GM19463 (cell line): Measurements from ENCODE around the gene TCEAL7.
"Not testable (repeated sequence)": the region's sequence is repeated elsewhere in the genome, so short reads cannot be mapped to it uniquely, and the experiment has no call there.

Experiments used
- ATAC-seq: cut with Tn5 transposase; IDR thresholded peaks from one replicate; pipeline ENCODE4 v1.9.1; 2021; ENCODE audit warnings: mild to moderate bottlenecking, moderate library complexity; ENCODE audit not compliant: unreplicated experiment

TCEAL7 gene, protein sequence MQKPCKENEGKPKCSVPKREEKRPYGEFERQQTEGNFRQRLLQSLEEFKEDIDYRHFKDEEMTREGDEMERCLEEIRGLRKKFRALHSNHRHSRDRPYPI

DNA sequence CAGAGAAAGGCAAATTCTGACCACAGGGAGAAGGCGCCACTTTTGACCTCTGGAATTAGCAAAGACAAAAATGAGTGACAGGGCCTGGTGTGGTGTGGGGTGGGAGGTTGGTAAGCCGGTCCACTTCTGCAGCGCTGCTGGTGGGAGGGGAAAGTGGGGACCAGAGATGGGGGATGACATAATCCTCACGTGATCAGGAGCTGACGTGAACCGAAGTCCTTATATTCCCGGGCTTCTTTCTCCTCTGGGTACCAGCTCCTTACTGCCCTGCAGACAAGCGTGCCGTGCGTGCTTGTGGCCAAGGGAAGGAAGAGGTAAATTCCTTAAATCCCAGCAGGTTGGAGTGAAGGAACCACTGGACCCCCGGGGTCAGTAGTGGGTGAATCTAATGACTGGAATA lies at the start of gene TCEAL7:
Gene TCEAL7, plus strand, starts transcription at position 249 of the 400 bp plus-strand sequence. CDS start 1,165 bp downstream, outside the sequence.
- no peak for ATAC-seq

DNA sequence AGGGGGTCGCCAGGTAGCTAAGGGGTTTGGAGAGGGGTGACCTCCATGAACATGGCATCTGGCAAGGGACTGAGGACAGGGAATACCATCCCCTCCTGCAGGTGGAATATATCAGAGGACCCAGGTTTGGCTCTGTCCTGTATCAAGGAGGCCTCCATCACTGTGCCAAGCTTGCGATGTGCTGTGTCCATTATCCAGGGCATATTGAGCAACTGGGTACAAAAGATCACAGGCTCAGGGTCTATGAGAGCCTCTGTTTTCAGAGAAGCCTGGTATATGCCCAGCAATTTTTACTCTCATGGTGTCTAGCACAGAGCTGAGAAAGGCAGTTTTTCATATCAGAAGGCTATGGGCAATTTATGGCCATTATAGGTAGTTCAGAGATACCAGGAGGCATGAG lies 36.9 kb upstream of the TCEAL7 start:
- no peak for ATAC-seq

DNA sequence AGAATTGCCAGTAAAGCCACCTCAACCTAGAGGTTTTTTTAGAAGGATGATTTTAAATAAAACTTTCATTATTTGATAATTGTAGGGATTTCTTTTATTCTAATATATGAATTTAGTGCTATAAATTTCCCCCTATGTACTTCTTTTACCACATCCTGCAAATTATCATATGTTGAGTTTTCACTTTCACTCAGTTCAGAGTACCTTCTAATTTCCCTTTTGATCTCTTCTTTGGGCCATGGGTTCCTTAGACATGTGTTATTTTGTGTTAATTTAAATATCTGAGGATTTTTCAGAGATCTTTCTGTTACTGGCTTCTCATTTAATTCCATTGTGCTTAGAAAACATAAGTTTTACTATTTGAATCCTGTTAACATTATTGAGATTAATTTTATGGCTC lies 25.3 kb upstream of the TCEAL7 start:
- ATAC-seq: no peak

DNA sequence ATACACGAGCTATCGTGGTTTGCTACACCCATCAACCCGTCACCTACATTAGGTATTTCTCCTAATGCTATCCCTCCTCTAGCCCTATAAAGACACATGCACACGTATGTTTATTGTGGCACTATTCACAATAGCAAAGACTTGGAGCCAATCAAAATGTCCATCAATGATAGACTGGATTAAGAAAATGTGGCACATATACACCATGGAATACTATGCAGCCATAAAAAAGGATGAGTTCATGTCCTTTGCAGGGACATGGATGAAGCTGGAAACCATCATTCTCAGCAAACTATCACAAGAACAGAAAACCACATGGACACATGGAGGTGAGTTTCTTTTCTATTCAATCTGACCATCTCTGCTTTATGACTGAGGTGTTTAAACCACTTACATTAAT lies 24.4 kb upstream of the TCEAL7 start:
- not testable (repeated sequence) for ATAC-seq

DNA sequence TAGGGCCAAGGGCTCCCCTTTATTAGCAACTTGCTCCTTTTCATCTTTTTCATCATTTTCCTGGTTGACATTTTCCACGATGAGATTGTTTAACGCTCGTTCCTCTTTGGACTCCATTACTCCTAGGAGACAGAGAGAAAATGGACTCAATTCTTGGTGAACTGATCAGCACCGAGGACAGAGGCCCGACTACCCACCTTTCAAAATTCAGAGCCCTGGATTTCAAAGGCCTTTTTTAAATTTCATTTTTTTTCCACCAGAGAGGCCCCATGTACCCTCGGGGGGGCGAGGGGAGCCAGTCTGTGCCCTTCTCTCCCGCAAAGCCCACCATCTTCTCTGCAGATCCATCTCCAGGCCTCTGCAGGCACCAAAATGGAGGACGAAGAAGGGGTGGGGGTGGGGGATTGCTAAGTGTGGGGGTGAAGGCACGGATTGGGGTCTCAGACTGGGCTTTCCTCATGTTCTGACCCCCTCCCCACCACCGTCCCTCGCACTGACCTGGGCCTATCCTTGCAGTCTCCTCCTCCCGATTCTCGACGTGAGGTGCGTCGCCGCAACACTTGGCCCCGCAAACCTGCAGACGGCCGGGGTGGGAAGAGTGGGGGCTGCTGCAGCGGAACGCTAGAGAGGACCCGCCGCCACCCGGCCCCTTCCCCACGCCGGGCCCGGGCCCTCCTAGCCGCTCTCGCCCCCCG lies 20.0 kb upstream of the TCEAL7 start:
- ATAC-seq: no peak

DNA sequence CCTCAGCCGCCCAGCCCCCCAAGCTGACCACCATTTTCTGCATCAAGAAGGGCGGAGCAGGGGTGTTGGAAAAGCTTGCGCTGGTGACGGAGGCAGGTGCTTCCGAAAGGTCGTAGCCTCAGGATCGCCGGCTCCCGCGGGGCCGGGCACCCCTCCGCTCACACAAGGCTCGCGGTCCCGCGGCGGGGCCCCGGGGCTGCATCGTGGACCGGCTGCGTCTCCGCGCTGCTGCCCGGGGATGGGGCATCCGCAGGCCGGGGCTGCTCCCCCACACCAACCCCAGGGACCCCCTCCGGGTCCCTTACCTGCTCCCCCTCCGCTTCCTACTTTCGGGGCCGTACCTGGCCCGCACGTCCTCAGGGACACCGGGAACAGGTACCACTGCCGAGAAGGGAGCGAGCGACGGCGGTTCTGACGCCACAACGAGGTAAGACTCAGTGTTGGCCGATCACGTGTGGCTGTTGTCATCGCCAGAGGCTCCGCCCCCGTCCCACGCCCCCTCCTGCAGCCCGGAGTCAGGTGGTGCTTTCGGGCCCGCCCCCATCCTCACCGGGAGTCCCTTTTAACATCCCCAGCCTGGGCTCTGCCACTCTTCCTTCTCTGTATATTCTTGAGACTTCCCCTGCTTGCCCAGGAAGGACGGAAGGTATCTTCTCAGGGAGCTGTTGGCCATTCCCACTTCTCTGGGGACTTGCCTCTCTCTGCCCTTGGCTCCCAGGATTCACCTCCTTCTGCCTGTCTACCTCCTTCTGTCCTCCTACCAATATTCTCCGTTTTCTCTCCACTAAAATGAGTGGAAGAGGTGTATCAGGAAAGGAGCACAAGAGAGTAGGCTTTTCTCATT lies 19.3 kb upstream of the TCEAL7 start, which contains the start of gene BEX2:
Gene BEX2, minus strand, starts transcription at position 436 of the 844 bp plus-strand sequence. CDS start 1,014 bp downstream, outside the sequence.
- ATAC-seq: peak; percentile 97

DNA sequence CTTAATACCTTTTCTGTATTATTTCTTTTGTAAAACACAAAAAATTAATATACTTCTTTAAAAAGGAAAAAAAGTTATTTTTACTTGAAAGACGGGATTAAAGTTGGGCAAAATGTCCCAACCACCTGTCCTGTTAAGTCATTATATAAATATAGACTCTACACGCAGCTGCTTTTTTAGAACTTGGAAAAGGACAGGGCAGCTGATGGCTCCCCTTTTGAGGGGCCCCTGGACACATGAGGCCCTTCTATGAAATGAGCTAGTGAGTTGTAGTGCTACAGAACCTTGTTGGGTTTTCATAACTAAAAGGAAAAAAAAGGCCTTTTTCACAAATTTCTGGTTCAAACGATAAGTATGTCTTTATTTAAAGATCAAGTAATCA lies 18.6 kb upstream of the TCEAL7 start:
- no peak for ATAC-seq

DNA sequence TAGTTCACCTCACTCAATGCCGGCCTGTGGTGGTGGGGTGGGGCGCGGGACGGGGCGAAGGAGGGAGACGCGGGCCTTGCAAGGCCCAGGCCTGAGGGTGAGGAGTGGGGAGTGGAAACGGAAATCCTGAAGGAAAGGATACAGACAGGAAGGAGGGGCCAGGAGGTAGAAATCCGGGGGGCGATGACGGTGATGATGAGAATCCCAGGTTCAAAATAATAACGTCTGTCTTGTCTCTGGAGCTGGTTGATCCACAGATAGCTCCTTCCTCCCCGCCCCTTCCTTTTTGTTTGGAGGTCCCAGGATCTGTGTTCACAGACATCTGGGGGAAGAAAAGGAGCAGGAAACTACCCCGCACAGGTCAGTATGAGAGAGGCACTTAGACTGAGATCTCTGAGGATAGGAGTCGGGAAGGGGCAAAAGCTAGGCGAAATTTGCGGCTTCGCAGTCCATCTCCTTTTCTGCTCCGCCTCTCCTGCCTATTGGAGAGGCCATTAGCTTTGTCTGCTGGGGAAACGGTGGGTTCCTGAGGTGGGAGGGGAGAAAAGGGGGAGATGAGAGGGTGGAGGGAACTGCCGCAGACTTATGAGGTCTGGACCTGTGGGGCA lies 746 bp downstream of the TCEAL7 start:
- no peak for ATAC-seq

DNA sequence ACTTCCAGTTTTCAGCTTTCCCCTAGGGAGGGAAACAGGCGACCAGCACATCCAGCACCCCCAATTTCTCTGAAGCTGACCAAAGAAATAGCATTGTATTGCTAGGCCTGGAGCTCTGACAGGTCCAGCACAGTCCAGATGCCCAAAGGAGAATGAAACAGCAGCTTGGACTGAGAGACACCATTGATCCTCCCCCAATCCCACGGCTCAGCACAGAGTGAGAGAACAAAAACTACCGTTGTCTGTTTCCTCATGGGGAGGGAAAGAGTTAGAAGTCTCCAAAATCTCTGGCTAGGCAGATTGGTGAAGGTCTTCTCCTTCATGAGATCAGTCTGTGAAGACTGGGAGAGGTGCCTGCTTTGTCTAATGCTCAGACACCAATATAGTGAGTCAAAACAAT lies 8.6 kb downstream of the TCEAL7 start:
- no peak for ATAC-seq

DNA sequence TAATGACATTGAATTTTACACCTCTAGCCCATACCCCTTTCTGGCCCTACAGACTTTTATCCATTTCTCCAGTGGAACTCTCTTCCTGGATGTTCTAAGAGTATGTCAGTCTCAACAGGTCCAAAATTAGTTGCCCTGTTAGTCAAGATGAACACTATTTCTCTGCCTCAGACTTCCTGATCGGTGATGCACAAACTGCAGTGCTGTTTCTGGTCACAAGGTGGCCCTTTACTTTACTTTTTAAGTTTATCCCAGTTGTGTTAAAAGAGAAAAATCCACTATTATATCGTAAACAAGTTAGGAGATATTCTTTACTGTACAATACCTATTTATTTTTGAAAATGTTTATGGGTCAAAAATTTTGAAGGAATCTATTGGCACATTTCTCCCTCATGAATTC lies 13.1 kb downstream of the TCEAL7 start:
- ATAC-seq: peak; percentile 63

DNA sequence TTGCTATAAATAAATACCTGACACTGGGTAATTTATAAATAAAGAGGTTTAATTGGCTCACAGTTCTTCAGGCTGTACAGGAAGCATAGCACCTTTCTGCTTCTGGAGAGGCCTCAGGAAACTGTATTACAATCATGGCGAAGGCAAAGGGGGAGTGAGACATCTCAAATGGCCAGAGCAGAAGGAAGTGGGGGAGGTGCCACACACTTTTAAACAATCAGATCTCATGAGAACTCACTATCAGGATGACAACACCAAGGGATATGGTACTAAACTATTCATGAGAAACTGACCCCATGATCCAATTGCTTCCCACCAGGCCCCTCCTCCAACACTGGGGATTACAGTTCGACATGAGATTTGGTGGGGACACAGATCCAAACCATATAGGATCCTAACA lies 14.6 kb downstream of the TCEAL7 start:
- no peak for ATAC-seq

DNA sequence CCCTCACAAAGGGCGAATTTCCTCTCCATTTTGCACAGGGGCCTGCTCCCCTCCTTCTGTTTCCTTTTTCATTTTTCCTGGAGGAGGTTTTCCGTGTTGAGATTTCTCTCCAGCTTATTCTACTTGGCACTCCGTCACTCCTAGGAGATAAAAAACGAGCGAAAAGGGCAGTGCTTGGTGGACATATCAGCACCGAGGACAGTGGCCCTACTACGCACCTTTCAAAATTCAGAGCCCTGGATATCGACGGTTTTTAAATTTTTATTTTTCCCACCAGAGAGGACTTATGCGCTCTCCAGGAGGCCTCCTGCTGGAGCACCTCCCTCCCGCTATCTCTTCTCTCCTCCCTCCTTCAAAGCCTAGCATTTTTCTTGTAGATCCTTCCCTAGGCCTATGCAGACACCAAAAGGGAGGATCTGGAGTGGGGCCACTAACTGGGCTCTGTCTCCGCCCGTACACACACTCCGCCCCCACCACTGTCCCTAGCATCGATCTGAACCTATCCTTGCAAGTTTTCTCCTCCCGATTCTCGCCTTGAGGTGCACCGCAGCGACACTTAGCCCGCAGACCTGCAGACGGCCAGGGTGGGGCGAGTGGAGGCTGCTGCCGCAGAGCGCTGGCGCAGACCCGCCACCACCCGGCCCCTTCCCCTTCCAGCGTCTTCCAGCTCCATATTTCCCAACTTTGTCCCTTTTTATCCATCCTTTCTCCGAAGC lies 17.8 kb downstream of the TCEAL7 start:
- no peak for ATAC-seq

DNA sequence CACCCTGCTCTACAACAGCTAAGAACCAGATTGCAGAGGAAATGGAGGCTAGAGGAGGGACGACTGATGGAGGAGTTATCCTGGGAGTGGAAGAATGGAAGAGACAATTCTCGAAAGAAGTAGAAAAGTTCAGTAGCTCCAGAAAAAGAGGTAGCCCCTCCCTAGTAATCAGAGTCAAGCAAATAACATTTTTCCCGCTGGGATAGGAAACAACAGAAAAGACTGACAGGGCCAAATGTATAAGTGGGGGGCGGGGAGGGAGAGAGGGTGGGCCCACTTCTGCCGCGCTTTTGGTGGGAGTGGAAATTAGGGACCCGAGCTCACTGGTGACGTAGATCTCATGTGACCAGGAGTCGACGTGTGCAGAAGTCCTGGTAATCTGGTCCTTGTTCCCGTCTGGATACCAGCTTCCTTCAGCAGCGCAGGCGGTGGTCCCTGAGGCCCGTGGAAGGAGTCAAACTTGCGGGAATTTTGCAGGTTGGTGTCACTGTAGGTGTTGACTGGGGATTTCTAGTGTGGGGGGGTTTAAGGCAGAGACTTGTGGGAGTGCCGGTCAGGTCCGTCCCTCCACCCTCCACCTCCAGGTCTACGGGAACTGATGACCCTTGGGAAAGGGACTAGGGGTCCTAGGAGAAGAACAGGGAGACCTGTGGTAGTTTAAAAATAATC lies 26.2 kb downstream of the TCEAL7 start, which contains the start of gene TCEAL9:
Gene TCEAL9, plus strand, starts transcription at position 377 of the 669 bp plus-strand sequence. CDS start 1,179 bp downstream, outside the sequence.
- peak; percentile 71 for ATAC-seq

DNA sequence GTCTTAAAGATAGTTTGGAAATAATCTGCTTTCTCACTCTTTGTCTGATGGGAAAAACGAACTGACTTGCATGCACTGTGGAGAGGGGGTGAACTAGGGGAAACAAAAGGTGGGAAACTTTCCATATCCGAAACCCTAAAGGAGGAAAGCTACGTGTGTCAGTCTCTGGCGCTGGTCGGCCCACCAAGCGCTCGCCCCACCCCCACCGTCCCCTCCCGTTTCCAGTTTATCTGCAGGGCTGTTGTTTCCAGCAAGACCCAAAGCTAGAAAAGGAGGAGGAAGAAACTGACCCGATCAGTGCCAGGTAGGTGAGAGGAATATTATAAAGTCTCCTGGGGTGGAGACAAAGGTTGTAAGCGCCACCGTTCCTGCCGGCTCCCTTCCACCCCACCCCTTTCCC lies 26.8 kb downstream of the TCEAL7 start:
- ATAC-seq: peak; percentile 21

DNA sequence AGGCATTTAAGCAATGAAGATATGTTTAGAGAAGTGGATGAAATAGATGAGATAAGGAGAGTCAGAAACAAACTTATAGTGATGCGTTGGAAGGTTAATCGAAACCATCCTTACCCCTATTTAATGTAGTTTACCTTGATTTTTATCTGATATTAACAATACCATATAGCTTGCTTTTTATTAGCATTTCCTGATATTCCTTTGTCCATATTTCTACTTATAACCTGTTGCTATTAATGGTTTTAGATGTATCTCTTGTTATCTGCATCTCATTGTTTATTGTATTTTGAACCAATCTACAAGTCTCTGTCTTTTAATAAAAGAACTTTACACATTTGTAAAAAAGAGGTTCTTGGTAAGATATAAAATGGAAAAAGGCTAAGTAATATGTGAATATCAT lies 27.8 kb downstream of the TCEAL7 start:
- no peak for ATAC-seq

DNA sequence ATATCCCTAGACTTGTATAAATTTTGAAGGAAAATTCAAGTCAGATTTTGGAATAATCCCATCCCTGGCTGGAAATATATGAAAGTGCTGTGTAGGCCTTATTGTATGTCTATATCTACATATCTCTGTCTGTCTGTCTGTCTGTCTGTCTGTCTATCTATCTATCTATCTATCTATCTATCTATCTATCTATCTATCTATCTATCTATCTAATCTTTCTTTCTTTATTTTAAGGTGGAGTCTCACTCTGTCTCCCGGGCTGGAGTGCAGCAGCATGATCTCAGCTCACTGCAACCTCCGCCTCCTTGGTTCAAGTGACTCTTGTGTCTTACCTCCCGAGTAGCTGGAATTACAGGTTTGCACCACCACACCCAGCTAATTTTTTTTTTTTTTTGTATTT lies 29.6 kb downstream of the TCEAL7 start:
- ATAC-seq: not testable (repeated sequence)

DNA sequence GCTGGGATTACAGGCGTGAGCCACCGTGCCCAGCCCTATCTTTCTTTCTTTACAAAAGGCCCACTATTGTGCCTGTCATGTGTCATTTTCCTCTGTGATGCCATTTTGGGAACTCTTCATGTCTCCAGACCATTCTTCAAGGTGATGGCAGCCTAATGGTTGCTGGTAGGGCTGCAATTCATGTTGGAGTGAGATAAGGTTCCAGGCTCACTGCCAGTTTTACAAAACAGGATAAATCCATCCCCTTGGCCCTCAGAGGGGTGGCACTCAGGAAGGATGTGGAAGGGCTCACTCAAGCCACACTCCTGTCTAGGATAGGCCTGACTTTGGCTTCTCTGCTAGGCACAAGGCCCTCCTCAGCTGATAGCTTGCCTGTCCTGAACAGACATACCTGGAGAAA lies 30.1 kb downstream of the TCEAL7 start:
- ATAC-seq: no peak

DNA sequence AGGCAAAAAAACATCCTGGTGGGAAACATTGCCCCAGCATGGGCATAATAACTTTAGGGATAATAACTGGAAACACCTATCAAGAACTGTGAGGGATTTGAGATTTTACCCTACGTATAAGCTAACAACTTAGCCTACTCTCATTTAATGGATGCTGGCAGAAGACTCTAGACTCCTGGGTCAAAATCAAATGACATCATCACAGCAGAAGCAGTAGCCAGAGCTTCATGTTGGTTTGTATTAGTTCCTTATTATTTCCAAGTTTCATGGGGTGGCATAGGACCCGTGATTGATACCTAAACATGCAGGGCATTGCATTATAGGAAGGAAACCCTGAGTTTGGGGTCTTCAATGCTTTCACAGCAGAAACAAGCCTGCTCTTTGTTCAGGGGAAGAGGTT lies 30.9 kb downstream of the TCEAL7 start:
- no peak for ATAC-seq

DNA sequence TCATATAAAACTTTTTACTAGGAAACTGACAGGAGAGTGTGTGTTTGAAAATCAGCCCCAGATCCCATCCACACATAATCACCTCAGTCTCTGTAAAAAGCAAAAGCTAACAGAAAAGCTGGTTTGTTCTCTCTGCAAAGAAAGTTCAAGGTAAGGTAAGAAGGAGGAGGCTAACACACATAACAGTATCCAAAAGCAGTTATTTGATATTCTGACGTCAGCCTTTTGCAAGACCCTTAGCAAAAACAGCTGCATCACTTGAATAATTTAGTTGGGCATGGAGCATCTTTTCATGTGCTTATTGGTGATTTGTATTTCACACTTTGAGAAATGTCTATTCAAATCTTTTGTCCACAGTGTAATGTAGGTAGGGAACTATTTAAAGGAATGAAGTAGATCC lies 31.8 kb downstream of the TCEAL7 start:
- no peak for ATAC-seq

DNA sequence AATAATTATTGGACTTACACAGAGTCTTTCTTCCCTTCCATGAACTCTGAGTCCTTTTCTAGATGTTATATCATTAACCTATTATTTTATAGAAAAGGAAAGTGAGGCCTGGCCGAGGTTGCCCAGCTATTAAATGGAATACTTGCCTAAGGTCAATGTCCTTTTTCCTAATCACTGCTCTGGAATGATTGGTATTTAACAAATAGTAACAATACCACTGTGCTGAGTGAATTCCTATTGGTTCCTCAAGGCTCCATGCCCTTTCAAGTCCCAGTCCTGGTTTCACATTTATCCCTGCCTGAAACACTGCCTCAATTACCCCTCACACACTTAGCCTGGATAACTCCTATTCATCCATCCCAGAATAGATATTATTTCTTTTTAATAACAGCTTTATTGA lies 32.4 kb downstream of the TCEAL7 start:
- ATAC-seq: no peak
